HG03039 (cell line): ENCODE measurements around the gene CYP46A1.

Source experiments
- ATAC-seq: cut with Tn5 transposase; IDR thresholded peaks from one replicate; pipeline ENCODE4 v1.9.1; 2021; ENCODE audit warnings: mild to moderate bottlenecking, moderate library complexity; ENCODE audit not compliant: unreplicated experiment

Gene CYP46A1

GRCh38 chr14:99741227-99741976 lies 57.3 kb downstream of the CYP46A1 start:
- no peak for ATAC-seq

- ATAC-seq: no peak
These were observed 58.0 kb downstream of the CYP46A1 start for GRCh38 chr14:99742074-99742473.

DNA sequence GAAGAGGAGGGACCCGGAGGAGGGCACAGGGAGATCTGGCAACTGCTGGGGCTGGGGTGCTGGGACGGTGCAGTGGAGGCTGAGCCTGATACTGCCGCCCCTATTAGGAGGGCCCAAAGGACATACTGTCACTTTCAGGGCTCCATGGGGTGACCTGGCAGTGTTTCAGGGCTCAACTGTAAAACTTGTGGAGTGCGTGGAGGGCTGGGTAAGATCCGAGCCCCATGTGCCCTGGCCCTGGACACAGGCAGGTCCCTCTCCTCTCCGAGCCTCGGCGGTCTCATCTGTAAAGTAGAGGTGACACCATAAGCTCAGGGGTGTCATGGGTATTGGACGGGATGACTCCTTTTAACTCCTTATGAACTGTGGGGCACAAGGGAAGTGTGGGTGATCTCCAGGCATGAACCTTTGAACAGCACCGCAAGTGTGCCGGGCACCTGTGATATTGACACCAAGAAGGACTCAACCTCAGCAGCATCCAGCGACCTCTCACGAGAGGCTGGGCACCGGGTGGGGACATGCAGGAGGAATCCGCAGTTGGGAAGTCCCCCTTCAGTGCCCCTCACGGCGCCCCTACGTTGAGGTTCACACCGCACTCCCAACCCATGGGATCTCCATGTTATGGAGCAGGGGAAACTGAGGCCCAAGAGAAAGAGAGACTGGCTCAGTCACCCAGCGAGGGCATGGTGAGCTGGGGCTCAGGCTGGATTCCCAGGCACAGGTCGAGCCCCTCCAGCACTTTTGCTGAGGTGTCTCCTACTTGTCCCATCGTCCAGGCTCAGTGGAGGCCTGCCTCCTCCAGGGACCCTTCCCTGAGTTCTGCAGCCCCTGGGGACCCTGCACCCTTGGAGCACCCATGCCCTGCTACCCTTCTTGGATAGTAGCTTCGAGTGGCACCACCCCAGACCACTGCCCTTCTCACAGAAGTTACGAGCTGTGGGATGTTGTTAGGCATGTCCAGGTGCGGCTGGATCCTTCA lies 58.7 kb downstream of the CYP46A1 start:
- ATAC-seq: no peak

- no peak for ATAC-seq
These were observed 60.2 kb downstream of the CYP46A1 start for GRCh38 chr14:99744199-99744872.

DNA sequence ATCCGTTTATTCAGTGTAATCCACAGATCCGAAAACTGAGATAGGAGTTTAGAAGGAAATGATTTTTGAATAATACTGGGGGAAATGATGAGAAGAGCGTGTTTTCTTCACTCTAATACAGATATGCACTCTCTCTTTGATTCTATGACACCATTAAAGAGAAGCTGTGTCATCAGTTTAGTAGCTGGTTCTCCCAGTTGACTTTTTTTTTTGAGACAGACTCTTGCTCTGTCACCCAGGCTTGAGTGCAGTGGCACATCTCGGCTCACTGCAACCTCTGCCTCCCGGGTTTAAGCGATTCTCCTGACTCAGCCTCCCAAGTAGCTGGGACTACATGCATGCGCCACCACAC lies 60.8 kb downstream of the CYP46A1 start:
- ATAC-seq: no peak

- ATAC-seq: no peak
These were observed 61.3 kb downstream of the CYP46A1 start for GRCh38 chr14:99745307-99745951.

- no peak for ATAC-seq
These were observed 63.1 kb downstream of the CYP46A1 start for GRCh38 chr14:99747167-99747566.

DNA sequence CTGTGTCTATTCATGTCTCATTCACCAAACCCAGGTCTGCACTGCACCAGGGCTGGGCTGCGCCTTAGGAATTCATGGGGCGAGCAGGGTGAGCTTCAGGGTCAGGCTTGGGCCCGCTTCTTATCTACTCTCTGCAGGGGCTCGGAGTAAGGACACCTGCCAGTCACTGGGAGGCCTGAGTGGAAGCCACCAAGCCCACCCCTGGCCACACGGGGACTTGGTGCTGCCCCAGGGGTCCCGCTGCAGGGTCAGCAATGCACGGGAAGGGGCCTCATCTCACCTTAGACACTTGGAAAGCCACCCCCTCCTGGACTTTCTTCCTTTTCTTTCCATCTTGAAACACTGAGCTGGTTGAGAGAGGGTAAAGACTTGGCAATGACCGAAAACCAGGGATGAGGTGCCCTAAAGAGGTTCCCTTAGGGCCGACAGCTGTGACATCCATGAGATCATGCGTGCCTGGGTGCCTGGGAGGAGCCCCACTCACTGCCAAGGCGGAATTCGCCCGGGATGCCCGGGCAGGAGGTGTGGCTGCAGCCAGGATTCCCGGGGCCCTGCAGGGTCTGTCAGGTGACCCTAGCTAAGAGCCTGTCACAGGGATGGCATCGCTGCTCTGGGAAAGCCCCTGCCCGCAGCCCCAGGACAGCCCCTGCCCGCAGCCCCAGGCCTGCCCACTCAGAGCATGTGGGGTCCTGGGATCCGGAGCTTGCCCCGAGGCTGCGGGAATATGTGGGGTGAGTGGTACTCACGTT lies 63.7 kb downstream of the CYP46A1 start:
- ATAC-seq: no peak

DNA sequence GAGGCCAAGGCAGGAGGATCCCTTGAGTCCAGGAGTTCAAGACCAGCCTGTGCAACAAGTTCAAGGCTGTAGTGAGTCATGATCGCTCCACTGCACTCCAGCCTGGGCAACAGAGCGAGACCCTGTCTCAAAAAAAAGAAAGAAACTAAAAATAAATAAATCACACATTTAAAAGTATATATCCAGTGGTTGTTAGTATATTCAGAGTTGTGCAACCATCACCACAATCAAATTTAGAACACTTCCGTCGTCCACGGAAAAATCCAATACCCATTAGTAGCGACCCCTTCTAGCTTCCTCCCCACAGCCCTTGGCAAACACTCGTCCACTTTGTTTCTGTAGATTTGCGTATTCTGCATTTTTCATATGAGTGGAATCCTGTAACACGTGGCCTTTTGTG lies 64.4 kb downstream of the CYP46A1 start:
- no peak for ATAC-seq

GRCh38 chr14:99749142-99749541 lies 65.0 kb downstream of the CYP46A1 start:
- ATAC-seq: no peak

DNA sequence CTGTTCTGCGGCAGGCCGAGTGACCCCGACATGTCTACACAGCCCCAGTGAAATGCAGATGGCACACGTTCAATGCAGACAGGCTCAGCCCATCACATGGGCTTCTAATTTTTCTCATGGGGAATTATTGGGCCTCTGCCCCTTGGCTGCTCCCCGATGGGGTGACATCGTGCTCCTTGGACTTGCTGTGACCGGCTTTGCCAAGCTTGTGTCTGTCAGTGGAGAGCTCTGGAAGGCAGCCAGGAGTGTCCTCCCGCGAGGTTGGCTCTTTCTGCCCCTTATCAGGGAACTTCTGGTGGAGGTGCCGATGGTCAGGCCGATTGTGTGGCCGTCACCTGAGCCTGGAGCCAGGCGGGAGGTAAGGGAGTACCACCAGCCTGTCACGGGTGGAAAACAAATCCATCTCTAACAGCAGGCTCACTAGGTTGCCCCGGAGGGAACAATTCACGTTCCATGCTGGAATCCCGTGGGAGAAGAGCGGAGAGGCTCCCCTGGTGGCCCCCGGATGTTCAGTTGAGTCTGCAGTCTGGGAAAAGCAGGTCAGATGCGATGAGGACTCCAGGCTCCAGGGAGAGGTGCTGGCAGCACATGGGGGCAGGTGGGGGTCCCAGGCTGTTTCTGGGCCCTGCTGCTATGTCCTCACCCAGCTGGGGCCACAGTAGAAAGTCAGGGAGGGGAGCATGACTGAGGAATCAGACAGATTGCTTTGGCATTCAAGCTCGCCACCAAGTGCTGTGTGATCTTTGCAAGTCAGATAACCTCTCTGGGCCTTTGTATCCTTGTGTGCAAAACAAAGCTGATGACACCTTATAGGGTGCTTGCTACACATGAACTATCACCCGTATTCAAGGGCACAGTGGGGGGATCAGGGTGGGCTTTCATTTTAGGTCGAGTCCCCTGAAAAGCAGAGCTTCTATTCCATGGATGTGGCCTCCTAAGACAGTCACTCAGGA lies 65.9 kb downstream of the CYP46A1 start:
- ATAC-seq: no peak

DNA sequence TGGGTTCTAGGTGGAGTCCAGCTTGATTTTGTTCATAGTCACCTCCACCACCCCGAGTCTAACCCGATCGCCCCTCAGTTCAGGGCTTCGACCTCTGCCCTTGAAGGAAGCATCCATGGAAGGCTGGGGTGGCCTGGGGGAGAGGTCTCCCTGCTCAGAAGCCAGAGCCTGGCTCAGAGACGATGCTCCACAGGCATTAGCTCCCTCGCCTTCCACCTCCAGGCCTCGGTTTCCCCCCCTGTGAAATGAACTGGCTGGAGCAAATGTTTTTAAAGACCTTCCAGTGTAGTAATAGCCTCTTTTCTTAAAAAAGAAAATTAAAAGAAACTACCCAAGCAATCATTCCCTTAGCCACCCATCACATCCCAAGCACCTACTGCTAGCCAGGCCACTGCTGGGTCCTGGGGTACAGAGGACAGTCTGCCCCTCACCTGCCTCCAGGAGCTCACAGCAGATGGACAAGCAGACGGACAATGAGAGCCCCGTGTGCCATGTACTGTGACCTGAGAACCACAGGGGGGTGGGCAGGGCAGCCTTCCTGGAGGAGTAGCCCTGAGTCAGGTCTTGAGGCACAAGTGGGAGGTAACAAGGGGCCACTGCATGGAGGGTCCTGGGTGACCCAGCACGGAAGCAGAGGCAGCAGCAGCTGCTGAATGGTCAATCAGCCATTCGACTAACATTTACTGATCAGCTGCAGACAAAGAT lies 66.8 kb downstream of the CYP46A1 start:
- ATAC-seq: no peak

DNA sequence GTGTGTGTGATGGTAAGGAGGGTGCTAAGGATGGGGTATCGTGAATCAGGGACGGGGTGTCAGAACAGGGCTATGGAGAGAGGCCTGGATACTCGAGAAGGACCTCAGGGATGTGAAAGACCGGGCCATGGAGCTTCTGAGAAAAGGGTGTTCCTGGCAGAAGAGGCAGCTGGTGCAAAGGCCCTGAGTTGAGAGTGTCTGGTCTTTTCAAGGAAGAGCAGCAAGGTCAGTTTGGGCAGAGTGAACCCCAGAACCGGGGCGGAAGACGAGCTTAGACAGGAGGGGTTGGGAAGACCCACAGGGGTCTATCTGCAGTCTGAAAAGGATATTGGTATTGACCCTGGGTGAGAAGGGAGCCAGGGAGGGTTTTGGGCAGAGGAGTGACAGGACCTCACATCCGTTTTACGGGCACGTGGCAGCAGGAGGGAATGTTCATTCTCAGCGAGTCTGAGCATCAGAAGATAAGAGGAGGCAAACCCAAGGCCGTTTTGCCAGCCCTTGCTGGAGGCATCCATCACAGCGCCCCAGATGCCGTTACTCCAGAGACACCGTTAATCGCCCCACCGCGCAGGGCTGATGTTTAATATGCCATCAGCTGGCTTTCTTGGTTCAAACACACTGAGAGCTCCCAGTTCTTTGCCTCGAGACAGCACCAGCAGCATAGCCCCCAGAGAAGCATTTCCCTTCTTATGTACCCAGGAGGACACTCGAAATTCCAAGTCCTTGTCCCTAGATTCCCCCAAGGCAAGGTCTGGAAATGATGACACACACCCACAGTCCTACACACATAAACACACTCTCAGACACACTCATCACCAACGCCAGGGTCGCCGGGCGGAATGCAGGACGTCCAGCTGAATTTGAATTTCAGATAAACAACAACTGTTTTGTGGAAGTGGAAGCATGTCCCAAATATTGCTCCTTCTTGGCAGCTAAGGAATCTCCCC lies 67.7 kb downstream of the CYP46A1 start:
- no peak for ATAC-seq

DNA sequence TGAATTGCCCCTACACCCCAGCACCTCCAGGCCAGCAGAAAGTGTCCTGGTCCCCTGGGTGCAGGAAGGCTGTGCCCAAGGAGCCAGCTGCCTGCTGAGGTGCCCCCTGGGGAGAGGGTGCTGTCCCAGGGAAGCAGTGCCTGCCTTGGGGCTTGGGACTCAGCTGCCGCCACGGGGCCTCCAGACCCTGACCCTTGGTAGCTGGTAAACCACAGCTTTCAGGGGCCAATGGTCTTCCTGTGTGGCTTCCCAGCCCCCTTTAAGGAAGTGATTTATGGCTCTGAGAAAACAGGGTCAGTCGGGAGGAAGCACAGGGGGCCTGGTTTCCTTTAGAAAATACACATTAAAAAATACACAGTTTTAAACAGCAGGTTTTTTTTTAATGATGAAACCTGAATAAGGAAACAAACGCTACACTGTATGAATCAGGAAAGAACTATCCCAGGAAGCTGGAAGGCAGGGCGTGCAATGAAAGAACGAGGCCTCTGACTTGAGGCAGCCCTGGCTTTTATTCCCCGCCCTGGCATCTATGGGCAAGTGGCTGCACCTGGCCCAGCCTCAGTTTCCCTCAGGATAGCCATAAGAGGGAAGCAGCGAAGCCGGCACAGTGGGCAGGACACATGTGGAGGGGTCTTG lies 68.5 kb downstream of the CYP46A1 start:
- ATAC-seq: no peak

DNA sequence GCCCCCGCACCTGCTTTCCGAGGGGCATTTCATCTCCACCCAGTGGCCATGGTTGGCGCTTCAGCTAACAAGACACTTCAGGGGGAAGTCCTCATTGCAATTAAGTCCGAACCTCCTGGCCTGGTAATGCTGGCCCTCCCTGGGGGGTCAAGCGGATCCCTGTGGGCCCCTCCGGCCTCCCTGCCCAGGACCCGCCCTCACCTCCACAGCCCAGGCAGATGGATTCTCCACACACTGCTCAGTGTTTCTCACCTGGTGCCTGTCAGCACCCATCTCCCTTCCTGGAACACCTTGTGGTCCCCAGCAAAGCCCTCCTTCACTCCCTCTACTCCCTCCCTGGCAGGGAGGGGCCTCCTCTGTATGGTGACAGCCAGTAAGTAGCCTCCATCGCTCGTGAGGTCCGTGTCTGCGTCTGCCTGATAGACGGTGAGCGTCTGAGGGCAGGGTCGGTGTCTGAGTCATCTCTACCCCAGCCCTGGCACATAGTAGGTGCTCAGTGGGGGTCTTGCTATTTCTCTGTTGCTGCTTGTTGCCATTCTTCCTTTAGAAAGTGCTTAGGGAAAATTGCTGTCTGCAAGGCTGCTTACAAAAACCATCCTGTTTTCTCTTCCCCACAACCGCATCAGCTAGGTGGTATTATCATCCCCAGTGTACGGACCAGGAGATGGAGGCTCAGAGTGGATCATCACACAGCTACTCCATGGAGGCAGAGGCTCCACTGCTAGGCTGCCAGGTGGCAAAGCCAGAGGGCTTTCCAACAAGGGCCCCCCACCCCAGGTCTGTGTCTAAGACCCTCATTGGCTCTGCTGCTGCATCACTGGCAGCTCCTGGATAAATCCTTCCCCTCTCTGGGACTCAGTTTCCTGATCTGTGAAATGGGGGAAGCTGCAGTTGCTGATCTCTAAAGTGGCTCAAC lies 69.4 kb downstream of the CYP46A1 start:
- ATAC-seq: no peak
